IPS-11a (cell line): Measurements from ENCODE around the gene ZNF678.
"Not testable (repeated sequence)": the region's sequence is repeated elsewhere in the genome, so short reads cannot be mapped to it uniquely, and the experiment has no call there.

Experiments
- H3K4me3 ChIP-seq: one replicate; pipeline ENCODE4 v1.5.1; 2013; ENCODE audit warnings: low read depth, low read length, control low read depth

ZNF678 gene

GRCh38 chr1:227596222-227596621 is 32.9 kb downstream of the ZNF678 start:
- H3K4me3 ChIP-seq = not testable (repeated sequence)

- H3K4me3 ChIP-seq = no peak overlapping the region
Measured at GRCh38 chr1:227603327-227603726, 40.0 kb downstream of the ZNF678 start.

GRCh38 chr1:227604446-227604845 is 41.1 kb downstream of the ZNF678 start:
- H3K4me3 ChIP-seq = no peak overlapping the region

- not testable (repeated sequence) for H3K4me3 ChIP-seq
Measured at GRCh38 chr1:227606271-227606670, 42.9 kb downstream of the ZNF678 start.

- no peak overlapping the region for H3K4me3 ChIP-seq
Measured at GRCh38 chr1:227607336-227607898, 44.1 kb downstream of the ZNF678 start.

- no peak overlapping the region for H3K4me3 ChIP-seq
Measured at GRCh38 chr1:227612658-227613057, 49.3 kb downstream of the ZNF678 start.

- H3K4me3 ChIP-seq = no peak overlapping the region
Measured at GRCh38 chr1:227613526-227613925, 50.2 kb downstream of the ZNF678 start.

- no peak overlapping the region for H3K4me3 ChIP-seq
Measured at GRCh38 chr1:227621211-227621610, 57.9 kb downstream of the ZNF678 start.

- H3K4me3 ChIP-seq = no peak overlapping the region
Measured at GRCh38 chr1:227622739-227623475, 59.6 kb downstream of the ZNF678 start.

- no peak overlapping the region for H3K4me3 ChIP-seq
Measured at GRCh38 chr1:227632325-227632724, 69.0 kb downstream of the ZNF678 start.

GRCh38 chr1:227635596-227635995 is 72.2 kb downstream of the ZNF678 start:
- no peak overlapping the region for H3K4me3 ChIP-seq

- no peak overlapping the region for H3K4me3 ChIP-seq
Measured at GRCh38 chr1:227654431-227654830, 91.1 kb downstream of the ZNF678 start.

GRCh38 chr1:227654858-227655752 is 91.7 kb downstream of the ZNF678 start:
- no peak overlapping the region for H3K4me3 ChIP-seq

- no peak overlapping the region for H3K4me3 ChIP-seq
Measured at GRCh38 chr1:227661495-227661894, 98.1 kb downstream of the ZNF678 start.

- no peak overlapping the region for H3K4me3 ChIP-seq
Measured at GRCh38 chr1:227662933-227663332, 99.6 kb downstream of the ZNF678 start.

GRCh38 chr1:227666286-227666685 is 102.9 kb downstream of the ZNF678 start:
- no peak overlapping the region for H3K4me3 ChIP-seq

- no peak overlapping the region for H3K4me3 ChIP-seq
Measured at GRCh38 chr1:227673441-227673840, 110.1 kb downstream of the ZNF678 start.

GRCh38 chr1:227685807-227686206 is 122.5 kb downstream of the ZNF678 start:
- no peak overlapping the region for H3K4me3 ChIP-seq

GRCh38 chr1:227697321-227697864 is 134.0 kb downstream of the ZNF678 start:
- H3K4me3 ChIP-seq = no peak overlapping the region

GRCh38 chr1:227701631-227702030 is 138.3 kb downstream of the ZNF678 start:
- H3K4me3 ChIP-seq = not testable (repeated sequence)

GRCh38 chr1:227707846-227708245 is 144.5 kb downstream of the ZNF678 start:
- H3K4me3 ChIP-seq = no peak overlapping the region
